Fibroblast of skin of left biceps (primary cell): ENCODE measurements around the gene LTV1.

Experiments used
- DNase-seq, 2 experiments: peaks; one replicate each; pipeline ENCODE4 v3.0.0-alpha.2; 2013; ENCODE audit warnings: low read depth in 2 of 2

The LTV1 gene

GRCh38 chr6:143885116-143885515 is 42.0 kb downstream of the LTV1 start:
- DNase-seq, result no peak

- DNase-seq, result no peak
Measured at GRCh38 chr6:143894655-143895054, 51.5 kb downstream of the LTV1 start.

- no peak for DNase-seq
Measured at GRCh38 chr6:143896126-143896860, 53.2 kb downstream of the LTV1 start.

GRCh38 chr6:143900358-143900757 is 57.2 kb downstream of the LTV1 start:
- no peak for DNase-seq

GRCh38 chr6:143901885-143902750 is 59.0 kb downstream of the LTV1 start:
- no peak for DNase-seq

DNA sequence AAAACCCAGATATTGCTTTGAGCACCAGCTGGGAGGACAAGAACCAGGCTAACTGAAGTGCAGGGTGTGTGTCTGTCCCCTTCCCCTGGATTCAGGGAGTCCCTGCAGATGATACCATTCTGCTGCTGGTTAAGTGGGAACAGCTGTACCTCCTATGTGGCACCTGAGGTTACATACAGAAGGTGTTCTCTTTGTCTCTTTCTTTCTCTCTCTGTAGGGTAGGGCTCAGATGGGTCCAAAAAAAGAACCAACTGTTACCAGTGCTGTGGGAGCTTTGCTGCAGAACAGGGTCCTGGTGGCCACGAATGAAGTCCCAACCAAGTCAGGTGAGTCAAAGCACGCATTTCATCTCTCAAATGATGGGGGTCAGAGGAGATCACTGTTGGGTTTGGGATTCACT is 59.7 kb downstream of the LTV1 start:
- DNase-seq, result no peak

DNA sequence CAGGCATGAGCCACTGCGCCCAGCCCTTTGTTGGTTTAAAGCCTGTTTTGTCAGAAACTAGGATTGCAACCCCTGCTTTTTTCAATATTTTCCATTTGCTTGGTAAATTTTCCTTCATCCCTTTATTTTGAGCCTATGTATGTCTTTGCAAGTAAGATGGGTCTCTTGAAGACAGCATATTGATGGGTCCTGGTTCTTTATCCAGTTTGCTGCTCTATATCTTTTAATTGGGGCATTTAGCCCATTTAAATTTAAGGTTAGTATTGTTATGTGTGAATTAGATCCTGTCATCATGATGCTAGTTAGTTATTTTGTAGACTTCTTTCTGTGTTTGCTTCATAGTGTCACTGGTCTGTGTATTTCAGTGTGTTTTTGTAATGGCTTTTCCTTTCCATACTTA is 67.9 kb downstream of the LTV1 start:
- no peak for DNase-seq

DNA sequence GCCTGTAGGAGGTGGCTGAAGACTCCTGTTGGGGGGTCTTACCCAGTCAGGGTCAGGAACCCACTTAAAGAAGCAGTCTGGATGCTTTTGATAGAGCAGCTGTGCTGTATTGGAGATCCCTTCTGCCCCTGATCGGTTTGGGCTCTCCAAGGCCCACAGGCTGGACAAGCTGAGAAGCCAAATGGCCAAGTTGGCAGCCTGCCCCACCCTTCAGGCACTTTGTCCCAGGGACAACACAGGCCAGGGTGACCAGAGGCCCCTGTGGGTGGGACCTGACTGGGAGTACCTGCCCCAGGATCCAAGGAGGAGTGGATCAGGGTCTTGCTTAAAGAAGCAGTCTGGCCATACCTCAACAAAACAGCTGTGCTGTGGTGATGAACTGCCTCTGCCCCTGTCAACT is 69.5 kb downstream of the LTV1 start:
- no peak for DNase-seq
